Effector CD8-positive, alpha-beta T cell (primary cell): Measurements from ENCODE around the gene OGDH.

Experiments used
- DNase-seq: peaks from one replicate; lab custom pipeline; 2025; lab: John Stamatoyannopoulos, UW

OGDH gene

DNA sequence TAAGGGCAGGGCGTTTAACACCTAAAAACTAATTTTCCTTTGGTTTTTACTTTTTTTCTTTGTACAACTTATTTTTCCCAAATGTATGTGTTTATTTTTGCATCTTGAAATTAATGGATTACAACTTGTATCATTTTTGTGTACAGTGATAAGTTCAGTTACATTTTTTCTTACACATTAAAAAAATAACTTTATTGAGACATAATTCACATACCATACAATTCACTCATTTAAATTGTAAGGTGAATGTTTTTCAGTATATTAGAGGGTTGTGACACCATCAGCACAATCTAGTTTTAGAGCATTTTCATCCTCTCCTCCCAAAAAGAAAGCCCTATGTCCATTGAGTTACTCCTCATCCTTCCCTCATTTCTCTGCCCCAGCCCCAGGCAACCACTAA lies 11.6 kb downstream of the OGDH start:
- DNase-seq: no peak

DNA sequence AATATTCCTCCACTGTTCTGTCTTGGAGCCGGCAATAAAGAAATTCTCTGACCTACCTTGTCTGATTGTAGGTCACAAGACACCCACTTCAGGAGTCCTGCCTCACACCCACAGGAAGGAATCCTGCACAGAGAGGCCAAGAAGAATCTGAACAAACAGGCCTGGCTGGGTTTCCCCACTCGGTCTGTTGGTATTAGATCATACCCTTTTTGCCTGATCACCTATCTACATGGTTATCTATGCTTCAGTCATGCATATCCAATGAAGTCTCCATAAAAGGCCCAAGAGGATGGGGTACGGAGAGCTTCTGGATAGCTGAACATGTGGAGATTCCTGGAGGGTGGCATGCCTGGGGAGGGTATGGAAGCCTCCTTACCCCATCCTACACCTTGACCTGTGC lies 12.3 kb downstream of the OGDH start:
- DNase-seq: no peak

DNA sequence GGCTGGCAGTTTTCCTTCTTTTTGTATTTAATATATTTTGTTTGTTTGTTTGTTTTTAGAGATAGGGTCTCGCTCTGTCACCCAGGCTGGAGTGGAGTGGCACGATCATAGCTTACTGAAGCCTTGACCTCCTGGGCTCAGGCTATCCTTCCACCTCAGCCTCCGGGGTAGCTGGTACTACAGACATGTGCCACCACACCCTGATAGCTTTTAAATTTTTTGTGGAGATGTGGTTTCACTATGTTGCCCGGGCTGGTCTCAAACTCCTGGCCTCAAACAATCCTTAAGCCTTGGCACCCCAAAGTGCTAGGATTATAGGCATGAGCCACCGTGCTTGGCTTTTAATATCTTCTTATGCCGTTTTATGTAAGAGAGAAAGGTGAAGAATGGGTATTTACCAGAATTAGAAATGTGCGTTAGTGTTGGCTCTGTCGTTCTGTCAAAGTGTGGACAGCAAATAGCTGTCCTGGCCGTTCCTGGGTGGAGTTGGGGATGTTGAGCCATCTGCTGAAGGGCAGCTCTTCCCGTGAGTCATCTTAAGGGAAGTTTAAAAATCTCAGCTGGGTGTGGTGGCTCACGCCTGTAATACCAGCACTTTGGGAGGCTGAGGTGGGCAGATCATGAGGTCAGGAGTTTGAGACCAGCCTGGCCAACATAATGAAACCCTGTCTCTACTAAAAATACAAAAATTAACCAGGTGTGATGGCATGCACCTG lies 14.8 kb downstream of the OGDH start:
- DNase-seq: no peak

DNA sequence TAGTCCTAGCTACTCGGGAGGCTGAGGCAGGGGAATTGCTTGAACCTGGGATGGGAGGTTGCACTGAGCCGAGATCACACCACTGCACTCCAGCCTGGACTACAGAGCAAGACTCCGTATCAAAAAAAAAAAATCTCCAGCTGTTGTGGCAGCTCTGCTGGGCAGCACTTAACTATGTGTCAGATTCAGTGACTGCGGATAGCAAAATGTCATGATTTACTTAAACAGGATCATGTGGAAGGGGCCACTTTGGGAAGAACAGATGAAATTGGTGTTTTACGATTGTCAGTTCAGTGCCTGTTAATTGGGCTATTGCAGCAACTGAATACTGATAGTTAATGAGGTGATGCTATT lies 15.3 kb downstream of the OGDH start:
- DNase-seq: no peak

DNA sequence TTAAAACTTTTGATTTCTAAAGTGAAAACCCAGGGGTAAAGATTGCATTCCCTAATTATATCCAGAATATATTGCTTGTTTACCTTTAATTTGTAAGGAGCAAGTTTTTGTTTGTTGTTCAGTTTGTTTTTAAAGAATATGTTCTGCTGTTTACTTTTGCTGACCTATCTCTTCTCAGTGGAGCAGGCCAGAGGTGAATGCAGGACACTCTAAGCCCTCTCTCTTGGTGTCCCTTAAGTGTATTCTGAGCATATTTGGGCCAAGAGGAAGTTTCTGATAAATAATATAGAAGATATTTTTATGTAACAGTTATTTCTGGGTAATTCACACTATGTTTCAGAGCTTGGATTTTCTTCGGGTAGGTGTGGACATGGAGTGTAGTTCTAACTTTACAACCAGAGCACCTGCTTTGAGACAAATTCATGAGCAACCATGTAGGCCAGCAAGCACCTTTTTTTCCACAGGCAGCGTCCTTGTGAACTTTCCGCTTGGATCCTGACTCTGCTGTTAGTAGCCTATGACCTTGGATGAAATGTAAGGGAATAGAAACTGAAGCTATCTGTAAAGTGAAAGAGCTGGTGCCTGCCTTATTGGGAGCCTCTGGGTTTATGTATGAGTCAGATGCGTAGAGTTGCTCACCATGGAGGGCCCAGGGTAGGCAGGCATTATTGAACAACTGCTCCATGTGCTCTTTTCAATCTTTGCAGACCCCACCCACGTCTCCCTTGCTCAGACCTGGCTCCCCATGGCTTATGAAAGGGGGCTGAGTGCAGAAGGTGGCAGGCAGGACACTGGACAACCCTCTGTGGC lies 16.1 kb downstream of the OGDH start:
- DNase-seq: no peak

DNA sequence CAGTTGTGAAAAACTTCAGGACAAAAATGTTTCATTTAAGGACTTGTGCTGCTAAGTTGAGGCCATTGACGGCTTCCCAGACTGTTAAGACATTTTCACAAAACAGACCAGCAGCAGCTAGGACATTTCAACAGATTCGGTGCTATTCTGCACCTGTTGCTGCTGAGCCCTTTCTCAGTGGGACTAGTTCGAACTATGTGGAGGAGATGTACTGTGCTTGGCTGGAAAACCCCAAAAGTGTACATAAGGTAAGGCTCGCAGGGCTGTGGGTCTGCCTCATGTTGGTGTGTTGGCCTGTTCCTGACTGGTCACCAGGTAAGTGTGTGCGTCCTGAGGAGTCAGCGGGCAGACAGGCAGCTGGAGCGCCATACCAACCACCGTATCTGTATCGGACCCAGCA lies 17.9 kb downstream of the OGDH start:
- no peak for DNase-seq

DNA sequence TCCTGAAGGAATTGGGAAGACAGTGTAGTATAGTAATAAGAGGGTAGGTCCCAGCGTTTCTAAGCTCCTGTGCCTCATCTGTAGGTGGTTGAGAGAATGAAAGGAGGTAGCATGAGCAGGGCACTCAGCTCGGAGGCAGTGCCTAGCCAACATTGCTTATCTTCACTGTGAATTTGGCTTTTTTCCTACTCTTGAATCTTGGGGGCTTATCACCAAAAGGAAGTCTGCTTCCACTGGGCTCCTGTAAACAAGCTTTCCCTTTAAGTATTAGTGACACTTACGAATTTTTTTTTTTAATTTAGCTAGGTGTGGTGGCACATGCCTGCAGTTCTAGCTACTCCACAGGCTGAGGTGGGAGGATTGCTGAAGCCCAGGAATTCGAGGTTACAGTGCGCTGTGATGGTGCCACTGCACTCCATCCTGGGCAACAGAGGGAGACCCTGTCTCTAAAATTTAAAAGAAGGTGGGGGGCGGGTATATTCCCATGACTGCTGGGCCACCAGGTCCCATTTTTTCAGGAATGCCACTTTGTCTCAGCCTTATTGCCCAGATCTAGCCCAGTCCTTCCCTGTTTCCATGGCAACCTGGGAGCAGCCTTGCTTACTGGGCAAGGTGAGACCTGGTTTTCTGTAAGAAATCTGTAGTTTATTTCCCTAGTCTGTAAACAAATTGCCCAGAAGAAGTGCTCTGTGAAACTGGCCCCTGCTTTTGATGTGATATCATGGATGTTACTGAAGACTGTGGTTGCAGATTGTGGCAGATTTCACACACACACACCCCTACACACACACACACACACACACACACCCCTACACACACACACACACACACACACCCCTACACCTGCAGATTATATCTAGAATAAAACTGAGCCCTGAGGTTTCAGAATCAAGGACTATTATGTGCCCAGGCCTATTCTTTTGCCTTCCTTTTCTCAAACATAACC lies 19.4 kb downstream of the OGDH start:
- no peak for DNase-seq

DNA sequence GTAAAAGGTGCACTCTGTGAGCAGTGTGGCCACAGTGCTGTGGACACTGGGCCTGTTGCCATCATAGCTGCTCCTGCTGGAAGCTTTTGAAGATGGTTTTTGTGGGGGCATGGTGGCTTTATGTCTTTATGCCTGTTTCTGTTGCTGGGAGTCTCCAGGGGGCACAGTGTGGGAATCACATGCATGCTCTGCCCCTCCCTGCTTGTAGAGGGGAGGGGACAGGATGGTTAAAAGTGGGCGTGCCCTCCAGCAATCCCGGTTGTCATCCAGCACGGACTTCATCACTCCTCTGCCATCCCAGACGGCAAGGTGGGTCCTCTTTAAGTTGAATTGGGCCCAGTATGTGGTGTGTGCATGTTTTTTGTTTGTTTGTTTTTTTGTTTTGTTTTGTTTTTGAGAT lies 20.2 kb downstream of the OGDH start:
- DNase-seq: no peak

DNA sequence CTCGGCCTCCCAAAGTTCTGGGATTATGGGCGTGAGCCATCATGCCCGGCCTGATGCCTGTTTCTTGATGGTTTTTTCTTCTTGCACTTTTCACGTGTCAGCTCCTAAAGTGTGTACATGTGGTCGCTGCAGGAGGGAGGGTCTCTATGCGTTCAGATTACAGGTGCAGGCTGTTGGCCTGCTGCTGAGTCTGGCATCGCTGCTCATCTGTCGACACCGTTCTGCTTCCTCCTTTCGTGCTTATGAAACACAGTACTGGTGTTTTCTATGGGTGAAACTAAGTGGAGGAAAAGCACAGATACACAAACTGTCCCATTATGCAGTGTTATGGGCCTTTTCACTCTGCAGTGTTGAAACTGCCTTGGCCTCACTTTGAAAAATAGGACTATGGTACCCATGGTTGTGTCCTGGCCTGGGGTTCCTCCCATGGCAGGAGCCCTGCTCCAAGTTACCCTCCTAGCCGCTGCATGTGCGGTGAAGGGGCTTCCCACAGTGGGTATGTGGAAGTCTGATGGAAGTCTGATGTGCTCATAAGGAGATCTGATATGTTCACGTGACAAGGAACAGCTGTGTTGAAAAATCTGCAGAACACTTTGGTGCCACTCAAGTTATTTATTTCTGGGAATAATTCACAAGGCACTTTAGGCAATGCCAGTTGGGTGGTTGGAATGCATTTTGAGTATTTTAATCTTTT lies 23.5 kb downstream of the OGDH start:
- DNase-seq: no peak

DNA sequence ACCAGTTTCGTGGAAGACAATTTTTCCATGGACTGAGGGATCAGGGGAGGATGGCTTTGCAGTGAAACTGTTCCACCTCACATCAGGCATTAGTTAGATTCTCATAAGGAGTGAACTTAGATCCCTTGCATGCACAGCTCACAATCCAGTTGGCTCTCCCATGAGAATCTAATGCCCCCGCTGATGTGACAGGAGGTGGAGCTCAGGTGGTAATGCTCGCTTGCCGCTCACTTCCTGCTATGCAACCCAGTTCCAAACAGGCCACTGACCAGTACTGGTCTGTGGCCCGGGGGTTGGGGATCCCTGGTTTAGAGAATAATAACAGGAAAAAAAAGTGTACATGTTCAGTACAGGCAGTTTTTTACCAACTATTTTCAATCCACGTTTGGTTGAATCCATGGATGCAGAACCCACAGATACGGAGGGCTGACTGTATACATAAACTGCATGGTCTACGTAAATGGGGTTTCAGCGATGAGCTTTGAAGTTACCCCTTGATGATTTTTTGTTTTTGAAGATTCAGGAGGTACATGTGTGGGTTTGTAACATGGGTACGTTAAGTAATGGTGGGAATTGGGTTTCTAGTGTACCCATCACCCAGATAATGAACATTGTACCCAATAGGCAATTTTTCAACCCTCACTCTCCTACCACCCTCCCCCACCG lies 24.5 kb downstream of the OGDH start:
- DNase-seq: no peak

DNA sequence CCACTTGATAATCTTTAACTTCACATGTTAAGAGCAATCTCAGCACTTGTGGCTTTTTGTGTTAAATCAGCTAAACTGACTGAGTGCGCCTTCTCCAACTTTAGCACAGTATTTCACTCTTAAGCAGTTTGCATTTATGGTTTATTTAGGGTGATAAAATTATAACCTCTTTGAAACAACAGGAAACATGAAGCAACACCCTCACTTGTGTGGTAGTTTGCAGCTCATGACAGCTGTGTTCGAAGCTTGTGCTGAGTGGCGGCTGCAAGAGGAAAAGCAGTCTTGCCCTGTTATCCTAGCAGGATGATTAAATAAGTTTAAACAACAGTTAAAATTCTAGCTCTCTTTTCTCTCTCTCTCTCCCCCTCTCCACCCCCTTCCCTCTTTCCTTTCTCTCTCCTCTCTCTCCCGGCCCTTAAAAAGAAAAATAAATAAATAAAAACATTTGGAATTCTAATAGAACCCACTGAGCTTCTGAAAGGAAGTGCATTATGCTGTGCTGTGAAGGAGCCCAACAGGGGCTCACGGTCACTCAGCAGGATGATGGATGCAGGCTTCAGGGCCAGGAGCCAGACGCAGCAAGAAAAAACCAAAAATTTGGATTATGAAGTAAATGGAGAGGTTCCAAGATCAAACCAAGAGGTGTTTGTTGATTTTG lies 25.2 kb downstream of the OGDH start:
- DNase-seq: no peak

DNA sequence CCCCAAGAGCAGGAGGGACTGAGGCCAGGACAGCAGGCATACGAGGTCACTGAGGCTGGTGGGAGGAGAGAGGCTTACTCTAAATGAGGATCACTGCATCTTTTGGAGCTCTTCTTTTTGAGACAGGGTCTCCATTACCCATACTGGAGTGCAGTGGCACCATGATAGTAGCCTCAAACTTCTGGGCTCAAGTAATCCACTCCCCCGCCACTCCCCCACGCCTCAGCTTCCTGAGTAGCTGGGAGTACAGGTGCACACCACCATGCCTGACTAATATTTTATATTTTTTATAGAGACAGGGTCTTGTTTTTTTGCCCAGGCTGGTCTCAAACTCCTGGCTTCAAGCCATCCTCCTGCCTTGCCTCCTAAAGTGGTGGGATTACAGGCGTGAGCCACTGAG lies 25.8 kb downstream of the OGDH start:
- DNase-seq: no peak

DNA sequence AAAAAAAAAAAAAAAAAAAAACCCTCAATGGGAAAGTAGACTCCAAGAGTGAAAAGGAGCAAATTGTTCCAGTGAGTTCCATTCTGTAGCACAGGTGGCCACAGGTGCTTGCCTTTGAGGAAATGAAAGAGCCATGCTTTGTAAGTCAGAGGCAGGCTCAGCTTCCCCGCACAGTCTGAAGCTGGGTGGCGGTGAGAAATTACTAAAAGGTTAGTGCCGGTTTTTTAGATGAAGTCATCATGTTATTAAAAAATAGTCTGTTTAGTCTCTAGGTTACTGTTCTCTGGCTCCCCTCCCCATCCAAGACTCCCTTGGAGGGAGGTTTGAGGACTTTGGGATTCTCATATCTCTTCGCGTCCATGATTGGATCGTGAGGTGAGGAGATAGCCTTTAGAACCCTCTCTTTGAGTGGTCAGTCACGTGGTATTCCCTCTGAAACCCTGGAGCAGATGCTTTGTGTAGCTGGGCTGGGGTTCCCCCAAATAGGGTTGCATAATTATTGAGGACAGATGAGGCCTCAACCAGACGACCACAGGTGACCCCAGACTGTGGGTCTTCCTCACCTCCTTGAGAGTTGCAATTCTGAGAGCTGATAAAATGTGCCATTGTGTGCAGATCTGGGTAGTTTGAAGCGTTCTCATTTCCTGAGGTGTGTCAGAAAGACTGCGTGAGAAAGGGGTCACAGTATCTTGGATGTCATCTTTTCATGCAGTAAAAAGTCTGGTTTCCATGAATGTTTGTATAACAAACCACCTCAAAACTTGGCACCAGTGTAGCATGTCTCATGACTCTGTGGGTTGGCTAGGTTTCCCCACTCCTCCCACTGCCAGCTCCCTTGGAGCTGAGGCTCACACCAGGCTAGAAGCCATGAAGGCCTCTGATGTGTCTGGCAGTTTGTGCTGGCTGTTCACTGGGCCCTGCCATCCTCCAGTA lies 27.1 kb downstream of the OGDH start:
- no peak for DNase-seq

DNA sequence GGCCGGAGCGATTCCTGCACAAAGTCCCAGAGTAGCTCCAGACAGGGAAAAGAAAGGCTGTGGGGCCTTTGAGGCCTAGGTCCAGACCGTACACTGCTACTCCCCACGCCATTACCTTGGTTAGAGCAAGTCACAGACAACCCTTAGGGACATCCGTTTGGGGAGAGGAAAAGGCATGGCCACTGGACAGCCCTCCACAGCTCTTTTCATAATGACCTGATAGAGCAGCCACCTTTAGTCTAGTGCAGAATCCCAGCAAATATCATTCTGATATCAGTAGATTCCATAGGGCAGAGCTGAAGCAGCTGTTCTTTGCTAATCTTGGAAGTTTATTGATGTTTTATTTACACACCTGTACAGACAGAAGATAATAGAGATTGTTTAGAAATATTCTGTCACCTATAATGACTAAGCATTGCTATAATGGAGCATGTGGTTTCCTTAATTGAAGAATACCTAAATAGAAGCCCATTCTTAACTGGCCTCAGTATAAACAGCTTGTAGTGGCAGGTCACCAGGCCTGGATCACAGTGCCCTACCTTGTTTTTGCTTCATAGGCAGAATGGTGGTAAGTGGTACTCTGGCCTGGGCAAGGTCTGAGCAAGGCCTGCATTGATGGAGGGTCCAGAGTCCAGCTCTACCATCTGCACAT lies 27.9 kb downstream of the OGDH start:
- no peak for DNase-seq

DNA sequence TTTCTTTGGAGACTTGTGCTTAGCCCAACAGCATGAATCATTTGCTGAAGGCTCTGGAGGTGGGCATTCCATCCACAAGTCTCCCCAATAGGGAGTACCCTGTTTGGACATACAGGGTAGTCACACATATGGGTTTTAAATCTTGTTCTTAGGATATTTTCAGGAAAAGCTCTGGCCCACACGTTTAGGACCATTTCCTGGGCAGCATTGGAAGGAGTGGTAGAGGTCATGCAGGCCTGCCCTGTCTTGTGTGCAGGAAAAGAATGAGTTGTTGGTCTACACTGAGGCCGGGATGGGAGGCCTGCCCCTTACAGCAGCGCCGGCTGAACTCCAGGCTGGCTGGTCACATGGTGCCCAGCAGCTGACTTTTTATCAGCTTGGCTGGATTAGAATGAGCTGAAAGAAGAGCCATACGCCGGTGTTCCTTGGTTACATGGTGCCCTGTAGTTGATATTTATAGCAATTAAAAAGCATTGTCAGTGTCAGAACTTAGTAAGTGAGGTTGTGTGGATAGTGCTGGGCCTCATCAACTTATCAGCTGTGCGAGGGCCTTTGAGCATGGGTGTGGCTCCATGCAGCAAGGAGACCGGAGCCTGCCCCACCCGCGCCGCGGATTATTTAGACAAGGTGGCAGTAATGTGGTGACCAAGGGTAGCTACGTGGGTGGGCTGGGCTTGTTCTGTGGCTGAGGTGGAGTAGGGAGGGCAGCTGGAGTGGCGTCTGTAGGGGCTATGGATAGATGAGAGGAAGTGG lies 28.6 kb downstream of the OGDH start:
- no peak for DNase-seq

DNA sequence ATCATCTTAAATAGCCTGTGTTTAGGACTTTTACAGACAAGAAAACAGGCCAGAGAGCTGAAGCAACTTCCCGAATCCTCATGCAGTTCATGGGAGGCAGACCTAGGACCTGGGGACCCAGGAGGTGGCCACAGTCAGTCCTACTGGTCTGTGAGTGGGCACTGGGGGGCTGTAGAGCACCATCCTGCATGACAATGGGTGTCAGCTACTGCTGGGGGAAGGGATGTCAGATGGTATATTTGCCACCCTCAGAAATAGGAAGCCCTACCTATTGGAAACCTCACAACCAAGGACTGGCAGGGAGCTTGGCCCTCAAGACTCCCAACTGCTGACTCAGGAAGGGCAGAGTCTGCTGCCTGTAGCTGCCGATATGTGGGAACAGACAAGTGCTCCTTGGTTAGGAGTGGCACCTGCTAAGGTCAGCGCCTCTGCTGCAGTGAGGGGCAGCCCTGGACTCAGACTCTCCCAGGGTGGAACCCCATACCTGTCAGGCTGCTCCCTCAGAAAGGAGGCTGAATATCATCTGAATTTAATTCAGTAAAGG lies 29.7 kb downstream of the OGDH start:
- no peak for DNase-seq

DNA sequence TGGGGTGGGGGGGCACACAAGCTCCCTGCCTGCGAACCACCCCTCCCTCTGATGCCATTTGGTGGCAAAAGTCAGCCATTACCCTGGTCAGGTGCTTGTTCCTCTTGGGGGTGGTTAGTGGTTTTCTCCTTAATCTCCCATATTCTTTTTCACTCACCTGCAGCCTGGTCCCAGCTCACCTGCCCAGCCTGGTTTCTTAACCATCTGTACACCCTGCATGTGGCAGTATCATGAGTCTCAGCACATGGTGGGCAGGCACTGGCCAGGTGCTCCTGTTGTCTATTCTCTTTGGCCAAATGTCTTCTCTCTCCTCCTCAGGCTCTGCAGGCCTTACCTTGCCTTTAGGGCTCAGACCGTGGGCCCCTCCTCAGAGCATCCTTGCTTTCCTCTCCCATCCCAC lies 30.5 kb downstream of the OGDH start:
- no peak for DNase-seq
